Measurements from ENCODE around the gene KCNJ12. TPM values are rescaled to one million over a fixed set of nuclear protein-coding genes. Genes with fewer than 3 reads are reported as not detected.

The KCNJ12 gene
- total RNA-seq, 1 donor from 2014 or later: 12.2 TPM

GRCh38 chr17:21360048-21360447, 16.1 kb upstream of the KCNJ12 start:
- intact Hi-C loops (cut with DNase I): no loop called here
- no peak for DNase-seq
- no peak for ATAC-seq (ENCODE audit: poor library complexity)

GRCh38 chr17:21361020-21361809, 14.9 kb upstream of the KCNJ12 start:
- ATAC-seq (ENCODE audit: poor library complexity) (no peak), DNase-seq (no peak)
- intact Hi-C loops (cut with DNase I): no loop called here

GRCh38 chr17:21362331-21362931, 13.7 kb upstream of the KCNJ12 start:
- DNase-seq (no peak), ATAC-seq (ENCODE audit: poor library complexity) (no peak)
- intact Hi-C loops (cut with DNase I): no loop called here

GRCh38 chr17:21363776-21364642, 12.1 kb upstream of the KCNJ12 start:
- intact Hi-C loops (cut with DNase I): no loop called here
- ATAC-seq (ENCODE audit: poor library complexity) (no peak), DNase-seq (no peak)

- ATAC-seq (ENCODE audit: poor library complexity) (no peak), DNase-seq (no peak)
- intact Hi-C loops (cut with DNase I): no loop called here
These were observed 11.1 kb upstream of the KCNJ12 start for GRCh38 chr17:21365016-21365415.

GRCh38 chr17:21368545-21369246, 7.5 kb upstream of the KCNJ12 start:
- ATAC-seq (ENCODE audit: poor library complexity) (no peak), DNase-seq (no peak)
- intact Hi-C loops (cut with DNase I): no loop called here

- DNase-seq (no peak), ATAC-seq (ENCODE audit: poor library complexity) (peak; percentile 6)
- intact Hi-C loops (cut with DNase I): no loop called here
These were observed 6.8 kb upstream of the KCNJ12 start for GRCh38 chr17:21369395-21369794.

GRCh38 chr17:21370430-21370829, 5.7 kb upstream of the KCNJ12 start:
- DNase-seq (peak; percentile 85), ATAC-seq (ENCODE audit: poor library complexity) (peak; percentile 94)
- intact Hi-C loops (cut with DNase I): no loop called here

- DNase-seq (no peak), ATAC-seq (ENCODE audit: poor library complexity) (no peak)
- intact Hi-C loops (cut with DNase I): no loop called here
These were observed 4.6 kb upstream of the KCNJ12 start for GRCh38 chr17:21371511-21372081.

GRCh38 chr17:21372256-21372954, 3.8 kb upstream of the KCNJ12 start:
- DNase-seq (no peak), ATAC-seq (ENCODE audit: poor library complexity) (no peak)
- intact Hi-C loops (cut with DNase I): no loop called here

- intact Hi-C loops (cut with DNase I): no loop called here
- no peak for ATAC-seq (ENCODE audit: poor library complexity)
- DNase-seq: no peak
These were observed 3.1 kb upstream of the KCNJ12 start for GRCh38 chr17:21373036-21373435.

- no peak for DNase-seq
- intact Hi-C loops (cut with DNase I): no loop called here
These were observed 2.3 kb upstream of the KCNJ12 start for GRCh38 chr17:21373696-21374440.

GRCh38 chr17:21374441-21375161, 1.6 kb upstream of the KCNJ12 start:
- no peak for ATAC-seq (ENCODE audit: poor library complexity)
- intact Hi-C loops (cut with DNase I): no loop called here
- DNase-seq: no peak

More at GRCh38 chr17:21373696-21374440, 2.3 kb upstream of the KCNJ12 start:
- ATAC-seq (ENCODE audit: poor library complexity): no peak

GRCh38 chr17:21375162-21375560, 996 bp upstream of the KCNJ12 start:
- ATAC-seq (ENCODE audit: poor library complexity) (no peak), DNase-seq (no peak)
- intact Hi-C loops (cut with DNase I): no loop called here

GRCh38 chr17:21375757-21376080, 438 bp upstream of the KCNJ12 start:
- no peak for DNase-seq
- intact Hi-C loops (cut with DNase I): no loop called here
- no peak for ATAC-seq (ENCODE audit: poor library complexity)

- peak; percentile 56 for ATAC-seq (ENCODE audit: poor library complexity)
- DNase-seq: peak; percentile 58
- intact Hi-C loops (cut with DNase I): no loop called here
These were observed 868 bp downstream of the KCNJ12 start for GRCh38 chr17:21376759-21377690.

Data from Right ventricle myocardium superior (tissue), 1 donor.